ENCODE data around the gene ADAR. TPM values are rescaled to one million over a fixed set of nuclear protein-coding genes. Genes with fewer than 3 reads are reported as not detected.

ADAR gene
- total and polyA plus RNA-seq, 5 donors = 21.2 to 80.9 (median 68.3) TPM

DNA sequence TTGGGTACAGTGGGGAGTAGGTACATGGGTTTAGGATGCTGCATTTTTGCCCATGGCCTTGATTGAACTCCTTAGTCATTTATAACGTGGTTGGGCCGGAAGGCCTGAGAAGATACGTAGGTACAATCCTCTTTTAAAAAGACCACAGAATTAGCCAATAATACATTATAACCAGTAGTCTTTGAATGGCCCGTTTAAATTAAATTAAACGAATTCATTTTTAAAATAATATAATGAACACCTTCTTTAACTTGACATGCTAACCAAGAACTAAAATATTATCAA, 20.1 kb upstream of the ADAR start:
- peak overlapping the region; percentile 97 for H3K4me3 ChIP-seq (ENCODE audit: low read length)
- H3K27ac ChIP-seq (ENCODE audit: low read length) = peak overlapping the region; percentile 99
- H3K27me3 ChIP-seq (ENCODE audit: control insufficient read depth, insufficient read depth) = no peaks in the 10 kb centered on the region
- 4% methylated on average over 5 of the region's 5 CpGs for WGBS
- ATAC-seq (peak; percentile 6 to 34), DNase-seq (no peak)
- H3K4me1 ChIP-seq (ENCODE audit: control insufficient read depth, insufficient read depth, low read length) = peaks cover 5% of the 10 kb centered on the region
- intact Hi-C loops (cut with DNase I) = no loop called here
- H3K9me3 ChIP-seq (ENCODE audit: control insufficient read depth, low read length) = no peaks in the 10 kb centered on the region

DNA sequence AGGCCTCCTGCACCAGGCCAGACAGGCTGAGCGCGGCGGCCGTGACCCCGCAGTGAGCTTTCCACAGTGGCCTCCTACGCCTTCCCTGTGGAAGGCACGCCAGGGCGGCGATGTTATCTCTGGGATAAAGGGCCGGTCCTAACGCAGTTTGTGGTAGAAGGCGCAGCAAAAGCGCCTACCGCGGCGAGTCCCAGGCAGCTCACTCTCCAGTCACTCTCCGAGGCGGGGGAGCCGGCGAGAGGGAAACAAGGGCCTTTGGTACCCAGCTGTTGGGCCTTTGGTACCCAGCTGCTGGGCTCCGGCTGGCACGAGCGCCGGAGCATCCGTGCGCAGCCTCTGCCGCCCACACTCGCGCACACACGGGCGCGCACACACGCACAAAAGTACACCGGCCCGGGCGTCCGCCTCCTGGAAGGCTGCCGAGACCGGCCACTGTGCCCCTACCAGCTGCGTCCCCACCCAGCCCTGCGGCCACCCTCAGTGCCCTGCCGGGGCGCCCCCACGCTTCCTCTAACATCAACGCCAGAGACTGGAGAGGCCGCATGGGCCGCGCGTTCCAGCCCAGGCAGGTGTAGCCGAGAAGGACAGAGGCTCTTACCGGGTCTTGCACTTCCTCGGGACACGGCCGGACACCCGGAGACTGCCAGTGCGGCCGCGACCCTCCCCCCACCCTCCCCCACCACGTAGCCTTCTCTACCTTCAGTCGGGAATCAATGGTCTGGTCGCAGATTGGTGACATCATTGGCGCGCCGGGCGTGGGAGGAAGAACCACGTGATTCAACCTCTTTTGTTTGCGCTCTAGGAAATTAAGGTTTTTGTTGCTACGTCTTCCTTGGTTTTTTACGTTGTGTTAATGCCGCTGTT, 19.5 kb upstream of the ADAR start:
- Histone ChIP-seq H3K27ac (ENCODE audit: low read length) (peak overlapping the region; percentile 99), H3K4me1 (ENCODE audit: control insufficient read depth, insufficient read depth, low read length) (peaks cover 6% of the 10 kb centered on the region), H3K4me3 (ENCODE audit: low read length) (peak overlapping the region; percentile 97), H3K27me3 (ENCODE audit: control insufficient read depth, insufficient read depth) (no peaks in the 10 kb centered on the region), H3K9me3 (ENCODE audit: control insufficient read depth, low read length) (no peaks in the 10 kb centered on the region)
- intact Hi-C loops (cut with DNase I) = no loop called here
- peak; percentile 86 to 90 for ATAC-seq
- under 1% methylated on average over 70 of the region's 70 CpGs for WGBS
- peak; percentile 92 to 97 (median 96) for DNase-seq

DNA sequence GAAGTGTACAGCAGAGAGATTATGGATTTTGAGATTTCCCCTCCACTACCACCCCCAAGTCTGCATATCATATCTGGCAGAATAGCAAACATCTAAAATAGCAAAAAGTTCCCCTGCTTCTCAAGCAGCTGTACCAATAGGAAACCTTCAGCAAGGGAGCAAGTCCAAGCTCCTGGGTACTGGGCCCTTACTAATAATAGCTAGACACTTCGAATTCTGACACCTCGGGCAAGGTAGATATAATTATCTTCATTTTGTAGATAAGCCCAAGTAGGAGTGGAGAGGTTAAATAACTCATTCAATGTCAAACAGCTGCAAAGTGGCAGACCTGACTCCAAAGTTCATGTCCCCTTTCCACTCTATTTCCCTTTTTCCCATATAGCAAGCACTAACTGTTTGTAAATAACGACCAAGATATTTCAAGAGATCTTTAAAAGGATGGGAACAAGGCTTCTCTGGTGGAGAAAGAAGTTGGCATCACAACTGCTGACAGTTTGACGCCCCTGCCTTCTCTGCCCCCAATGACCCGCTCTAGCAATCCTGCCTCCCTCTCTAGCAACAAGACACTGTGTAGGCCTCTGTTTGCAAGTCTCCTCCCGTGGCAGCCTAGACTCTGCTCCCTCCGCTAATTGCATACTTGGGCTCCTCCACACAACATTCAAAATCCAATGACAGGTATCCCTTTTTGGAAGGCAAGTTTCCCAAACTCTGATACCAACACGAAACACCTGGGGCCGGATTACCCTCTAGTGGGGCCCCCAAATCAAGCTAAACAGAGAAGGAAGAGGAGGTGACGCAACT, 18.7 kb upstream of the ADAR start:
- Histone ChIP-seq H3K4me3 (ENCODE audit: low read length) (peak overlapping the region; percentile 97), H3K4me1 (ENCODE audit: control insufficient read depth, insufficient read depth, low read length) (peaks cover 6% of the 10 kb centered on the region), H3K27ac (ENCODE audit: low read length) (peak overlapping the region; percentile 91), H3K27me3 (ENCODE audit: control insufficient read depth, insufficient read depth) (no peaks in the 10 kb centered on the region), H3K9me3 (ENCODE audit: control insufficient read depth, low read length) (no peaks in the 10 kb centered on the region)
- intact Hi-C loops (cut with DNase I) = no loop called here
- WGBS = 12% methylated on average over 10 of the region's 10 CpGs
- ATAC-seq (peak; percentile 8 to 32), DNase-seq (no peak)

DNA sequence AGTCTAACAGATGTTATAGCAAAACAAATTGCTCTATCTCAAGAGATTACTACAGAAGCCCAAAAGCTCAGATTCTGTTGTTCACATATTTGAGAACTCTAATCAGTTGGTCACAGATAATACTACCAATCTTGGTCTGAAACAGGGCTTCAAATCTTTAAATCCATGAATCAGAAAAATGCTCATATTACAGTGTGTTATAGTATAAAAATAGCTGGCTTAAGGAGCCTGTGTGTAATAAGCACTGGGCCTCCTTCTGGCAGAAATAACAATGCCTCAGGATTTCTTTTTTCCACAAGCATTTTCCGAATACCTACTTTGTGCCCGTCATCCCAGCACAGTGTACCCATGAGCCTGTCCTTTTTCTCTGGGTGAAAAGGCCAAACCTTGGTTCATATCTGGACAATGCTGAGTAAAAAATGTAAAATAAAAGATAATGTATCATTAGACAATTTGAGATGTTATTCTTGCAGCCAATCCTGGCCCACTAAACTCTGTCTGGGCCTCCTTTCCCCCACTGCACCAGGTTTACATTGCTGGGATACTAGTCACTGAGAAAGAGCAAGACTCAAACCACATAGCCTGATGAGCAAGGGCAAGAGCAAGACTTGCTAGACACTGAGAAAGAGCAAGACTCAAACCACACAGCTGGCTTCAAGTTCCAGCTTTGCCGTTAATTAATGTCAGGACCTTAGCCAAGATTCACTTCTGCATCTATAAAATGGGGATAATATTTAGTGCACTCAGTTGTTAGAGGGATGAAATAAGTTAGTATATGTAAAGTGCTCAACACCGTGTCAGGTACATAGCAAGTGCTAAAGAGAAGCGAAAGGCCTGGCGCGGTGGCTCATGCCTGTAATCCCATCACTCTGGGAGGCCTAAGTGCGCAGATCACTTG, 17.0 kb upstream of the ADAR start:
- intact Hi-C loops (cut with DNase I) = no loop called here
- H3K4me1 ChIP-seq (ENCODE audit: control insufficient read depth, insufficient read depth, low read length) = peaks cover 6% of the 10 kb centered on the region
- H3K27me3 ChIP-seq (ENCODE audit: control insufficient read depth, insufficient read depth) = no peaks in the 10 kb centered on the region
- no peak overlapping the region for H3K4me3 ChIP-seq (ENCODE audit: low read length)
- no peak overlapping the region for H3K27ac ChIP-seq (ENCODE audit: low read length)
- H3K9me3 ChIP-seq (ENCODE audit: control insufficient read depth, low read length) = no peaks in the 10 kb centered on the region
- ATAC-seq (no peak), DNase-seq (no peak)
- WGBS = 87% methylated on average over 8 of the region's 8 CpGs

GRCh38 chr1:154623358-154623757, 15.4 kb upstream of the ADAR start:
- intact Hi-C loops (cut with DNase I) = no loop called here
- Histone ChIP-seq H3K4me3 (ENCODE audit: low read length) (no peak overlapping the region), H3K27ac (ENCODE audit: low read length) (peak overlapping the region; percentile 52), H3K4me1 (ENCODE audit: control insufficient read depth, insufficient read depth, low read length) (peaks cover 6% of the 10 kb centered on the region), H3K27me3 (ENCODE audit: control insufficient read depth, insufficient read depth) (no peaks in the 10 kb centered on the region), H3K9me3 (ENCODE audit: control insufficient read depth, low read length) (no peaks in the 10 kb centered on the region)
- DNase-seq (no peak), ATAC-seq (no peak)
- WGBS = 84% methylated on average over 3 of the region's 3 CpGs

- ATAC-seq (no peak), DNase-seq (no peak)
- Histone ChIP-seq H3K9me3 (ENCODE audit: control insufficient read depth, low read length) (no peaks in the 10 kb centered on the region), H3K27ac (ENCODE audit: low read length) (no peak overlapping the region), H3K4me1 (ENCODE audit: control insufficient read depth, insufficient read depth, low read length) (peaks cover 6% of the 10 kb centered on the region), H3K4me3 (ENCODE audit: low read length) (no peak overlapping the region), H3K27me3 (ENCODE audit: control insufficient read depth, insufficient read depth) (no peaks in the 10 kb centered on the region)
- intact Hi-C loops (cut with DNase I) = no loop called here
Observed at GRCh38 chr1:154622503-154623039, 14.6 kb upstream of the ADAR start.

GRCh38 chr1:154621875-154622274, 13.9 kb upstream of the ADAR start:
- ATAC-seq = no peak
- 65% methylated on average over 5 of the region's 5 CpGs for WGBS
- peak overlapping the region; percentile 57 for H3K27ac ChIP-seq (ENCODE audit: low read length)

DNA sequence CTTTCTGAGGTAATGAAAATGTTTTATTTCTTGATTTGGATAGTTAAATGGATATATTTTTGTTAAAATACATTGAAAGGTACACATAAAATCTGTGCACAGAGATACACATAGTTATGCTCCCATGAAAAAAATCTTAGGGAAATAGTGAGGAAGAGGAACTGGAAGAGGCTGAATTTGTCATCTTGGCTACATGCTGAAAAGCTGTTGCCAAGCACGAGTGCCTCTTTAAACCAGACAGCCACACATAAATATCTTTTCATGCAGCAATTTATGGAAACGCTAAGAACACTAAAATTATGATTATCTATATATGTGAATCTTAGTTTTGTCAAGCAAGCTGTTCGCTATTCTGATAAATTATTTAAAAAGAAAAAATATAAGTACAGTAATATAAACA, 12.8 kb upstream of the ADAR start:
- Histone ChIP-seq H3K4me3 (ENCODE audit: low read length) (no peak overlapping the region), H3K9me3 (ENCODE audit: control insufficient read depth, low read length) (no peaks in the 10 kb centered on the region), H3K27me3 (ENCODE audit: control insufficient read depth, insufficient read depth) (no peaks in the 10 kb centered on the region), H3K4me1 (ENCODE audit: control insufficient read depth, insufficient read depth, low read length) (peaks cover 5% of the 10 kb centered on the region), H3K27ac (ENCODE audit: low read length) (no peak overlapping the region)
- ATAC-seq = no peak
- DNase-seq = no peak
- WGBS = 39% methylated on average over 3 of the region's 3 CpGs
- intact Hi-C loops (cut with DNase I) = no loop called here

More at GRCh38 chr1:154621875-154622274, 13.9 kb upstream of the ADAR start:
- DNase-seq = no peak
- Histone ChIP-seq H3K27me3 (ENCODE audit: control insufficient read depth, insufficient read depth) (no peaks in the 10 kb centered on the region), H3K9me3 (ENCODE audit: control insufficient read depth, low read length) (no peaks in the 10 kb centered on the region), H3K4me1 (ENCODE audit: control insufficient read depth, insufficient read depth, low read length) (peaks cover 6% of the 10 kb centered on the region), H3K4me3 (ENCODE audit: low read length) (no peak overlapping the region)
- intact Hi-C loops (cut with DNase I) = no loop called here

DNA sequence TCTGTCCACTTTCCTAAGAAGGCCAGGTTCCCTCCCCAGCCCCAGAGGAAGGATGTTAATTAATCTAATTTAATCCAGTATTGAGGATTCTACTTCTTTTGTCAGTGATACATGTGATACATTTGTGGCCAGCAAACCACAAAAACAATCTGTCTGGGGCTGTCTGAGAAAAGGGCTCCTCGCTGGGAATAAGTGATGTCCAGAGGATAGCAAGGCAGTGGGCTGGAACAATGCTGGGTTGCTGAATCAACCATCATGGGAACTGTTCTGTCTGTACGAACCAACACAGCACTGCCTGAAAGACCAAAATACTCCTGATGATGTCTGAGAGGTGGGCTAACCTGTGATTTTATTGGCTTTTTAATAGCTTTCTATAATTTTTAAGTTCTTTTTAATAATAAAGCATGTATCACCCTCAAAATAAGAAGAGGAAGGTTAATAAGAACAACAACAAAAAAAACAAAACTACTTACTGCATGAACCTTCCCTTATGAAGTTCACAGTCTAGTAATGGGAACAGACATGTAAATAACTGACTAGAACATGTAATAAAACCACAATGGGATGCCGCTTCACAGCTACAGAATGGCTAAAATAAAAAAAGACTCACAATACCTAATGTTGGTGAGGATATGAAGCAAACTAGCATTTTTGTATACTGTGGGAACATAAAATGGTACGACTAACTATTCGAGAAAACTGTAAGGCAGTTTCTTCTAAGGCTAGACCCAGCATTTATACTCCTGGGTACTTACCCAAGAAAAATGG, 11.4 kb upstream of the ADAR start:
- Histone ChIP-seq H3K9me3 (ENCODE audit: control insufficient read depth, low read length) (no peaks in the 10 kb centered on the region), H3K27ac (ENCODE audit: low read length) (no peak overlapping the region), H3K4me3 (ENCODE audit: low read length) (no peak overlapping the region), H3K27me3 (ENCODE audit: control insufficient read depth, insufficient read depth) (no peaks in the 10 kb centered on the region), H3K4me1 (ENCODE audit: control insufficient read depth, insufficient read depth, low read length) (peaks cover 5% of the 10 kb centered on the region)
- no peak for ATAC-seq
- WGBS = 89% methylated on average over 5 of the region's 5 CpGs
- intact Hi-C loops (cut with DNase I) = no loop called here
- no peak for DNase-seq

- DNase-seq (no peak), ATAC-seq (peak in 1 of 2 donors; percentile 80)
- H3K4me3 ChIP-seq (ENCODE audit: low read length) = no peak overlapping the region
- no peak overlapping the region for H3K27ac ChIP-seq (ENCODE audit: low read length)
- H3K9me3 ChIP-seq (ENCODE audit: control insufficient read depth, low read length) = no peaks in the 10 kb centered on the region
- intact Hi-C loops (cut with DNase I) = no loop called here
- H3K4me1 ChIP-seq (ENCODE audit: control insufficient read depth, insufficient read depth, low read length) = peaks cover 2% of the 10 kb centered on the region
- 72% methylated on average over 5 of the region's 5 CpGs for WGBS
- no peaks in the 10 kb centered on the region for H3K27me3 ChIP-seq (ENCODE audit: control insufficient read depth, insufficient read depth)
Observed at GRCh38 chr1:154616659-154617345, 8.8 kb upstream of the ADAR start.
